ENCODE measurements around the gene SEMA3E. TPM values are rescaled to one million over a fixed set of nuclear protein-coding genes. Genes with fewer than 3 reads are reported as not detected.

Gene SEMA3E
- total RNA-seq, 1 experiment from 2014 or later: 2.5 TPM

DNA sequence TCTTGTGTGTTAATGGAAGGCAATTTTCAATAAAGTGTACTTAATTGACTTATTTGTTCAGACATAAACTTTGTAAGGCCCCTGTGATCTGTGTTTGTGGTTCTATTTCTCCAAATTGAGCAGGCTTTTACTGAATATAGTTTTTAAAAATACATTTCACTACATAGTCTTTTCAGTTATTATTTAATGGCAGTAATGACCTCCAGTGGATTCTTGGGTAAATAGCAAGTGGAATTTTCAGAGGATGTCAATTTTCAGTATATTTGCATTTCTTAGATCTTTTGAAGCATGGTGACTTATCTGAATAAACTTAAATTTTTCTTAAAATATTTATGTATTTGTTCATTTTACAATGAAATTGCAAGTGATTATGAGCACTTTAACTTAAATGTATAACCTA, 283.2 kb downstream of the SEMA3E start:
- TF ChIP-seq NFE2L1 (CRISPR knock-in tag; IDR thresholded peaks at IDR 0.05): no peak
- TF ChIP-seq PRRX2 (CRISPR knock-in tag; IDR thresholded peaks at IDR 0.05): no peak
- TF ChIP-seq, protein P1, sequence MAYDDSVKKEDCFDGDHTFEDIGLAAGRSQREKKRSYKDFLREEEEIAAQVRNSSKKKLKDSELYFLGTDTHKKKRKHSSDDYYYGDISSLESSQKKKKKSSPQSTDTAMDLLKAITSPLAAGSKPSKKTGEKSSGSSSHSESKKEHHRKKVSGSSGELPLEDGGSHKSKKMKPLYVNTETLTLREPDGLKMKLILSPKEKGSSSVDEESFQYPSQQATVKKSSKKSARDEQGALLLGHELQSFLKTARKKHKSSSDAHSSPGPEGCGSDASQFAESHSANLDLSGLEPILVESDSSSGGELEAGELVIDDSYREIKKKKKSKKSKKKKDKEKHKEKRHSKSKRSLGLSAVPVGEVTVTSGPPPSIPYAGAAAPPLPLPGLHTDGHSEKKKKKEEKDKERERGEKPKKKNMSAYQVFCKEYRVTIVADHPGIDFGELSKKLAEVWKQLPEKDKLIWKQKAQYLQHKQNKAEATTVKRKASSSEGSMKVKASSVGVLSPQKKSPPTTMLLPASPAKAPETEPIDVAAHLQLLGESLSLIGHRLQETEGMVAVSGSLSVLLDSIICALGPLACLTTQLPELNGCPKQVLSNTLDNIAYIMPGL (CRISPR knock-in tag; IDR thresholded peaks at IDR 0.05): no peak
- TF ChIP-seq, protein P2, sequence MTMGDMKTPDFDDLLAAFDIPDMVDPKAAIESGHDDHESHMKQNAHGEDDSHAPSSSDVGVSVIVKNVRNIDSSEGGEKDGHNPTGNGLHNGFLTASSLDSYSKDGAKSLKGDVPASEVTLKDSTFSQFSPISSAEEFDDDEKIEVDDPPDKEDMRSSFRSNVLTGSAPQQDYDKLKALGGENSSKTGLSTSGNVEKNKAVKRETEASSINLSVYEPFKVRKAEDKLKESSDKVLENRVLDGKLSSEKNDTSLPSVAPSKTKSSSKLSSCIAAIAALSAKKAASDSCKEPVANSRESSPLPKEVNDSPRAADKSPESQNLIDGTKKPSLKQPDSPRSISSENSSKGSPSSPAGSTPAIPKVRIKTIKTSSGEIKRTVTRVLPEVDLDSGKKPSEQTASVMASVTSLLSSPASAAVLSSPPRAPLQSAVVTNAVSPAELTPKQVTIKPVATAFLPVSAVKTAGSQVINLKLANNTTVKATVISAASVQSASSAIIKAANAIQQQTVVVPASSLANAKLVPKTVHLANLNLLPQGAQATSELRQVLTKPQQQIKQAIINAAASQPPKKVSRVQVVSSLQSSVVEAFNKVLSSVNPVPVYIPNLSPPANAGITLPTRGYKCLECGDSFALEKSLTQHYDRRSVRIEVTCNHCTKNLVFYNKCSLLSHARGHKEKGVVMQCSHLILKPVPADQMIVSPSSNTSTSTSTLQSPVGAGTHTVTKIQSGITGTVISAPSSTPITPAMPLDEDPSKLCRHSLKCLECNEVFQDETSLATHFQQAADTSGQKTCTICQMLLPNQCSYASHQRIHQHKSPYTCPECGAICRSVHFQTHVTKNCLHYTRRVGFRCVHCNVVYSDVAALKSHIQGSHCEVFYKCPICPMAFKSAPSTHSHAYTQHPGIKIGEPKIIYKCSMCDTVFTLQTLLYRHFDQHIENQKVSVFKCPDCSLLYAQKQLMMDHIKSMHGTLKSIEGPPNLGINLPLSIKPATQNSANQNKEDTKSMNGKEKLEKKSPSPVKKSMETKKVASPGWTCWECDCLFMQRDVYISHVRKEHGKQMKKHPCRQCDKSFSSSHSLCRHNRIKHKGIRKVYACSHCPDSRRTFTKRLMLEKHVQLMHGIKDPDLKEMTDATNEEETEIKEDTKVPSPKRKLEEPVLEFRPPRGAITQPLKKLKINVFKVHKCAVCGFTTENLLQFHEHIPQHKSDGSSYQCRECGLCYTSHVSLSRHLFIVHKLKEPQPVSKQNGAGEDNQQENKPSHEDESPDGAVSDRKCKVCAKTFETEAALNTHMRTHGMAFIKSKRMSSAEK (CRISPR knock-in tag; IDR thresholded peaks at IDR 0.05; ENCODE audit: borderline replicate concordance): no peak
- TF ChIP-seq, protein P3, sequence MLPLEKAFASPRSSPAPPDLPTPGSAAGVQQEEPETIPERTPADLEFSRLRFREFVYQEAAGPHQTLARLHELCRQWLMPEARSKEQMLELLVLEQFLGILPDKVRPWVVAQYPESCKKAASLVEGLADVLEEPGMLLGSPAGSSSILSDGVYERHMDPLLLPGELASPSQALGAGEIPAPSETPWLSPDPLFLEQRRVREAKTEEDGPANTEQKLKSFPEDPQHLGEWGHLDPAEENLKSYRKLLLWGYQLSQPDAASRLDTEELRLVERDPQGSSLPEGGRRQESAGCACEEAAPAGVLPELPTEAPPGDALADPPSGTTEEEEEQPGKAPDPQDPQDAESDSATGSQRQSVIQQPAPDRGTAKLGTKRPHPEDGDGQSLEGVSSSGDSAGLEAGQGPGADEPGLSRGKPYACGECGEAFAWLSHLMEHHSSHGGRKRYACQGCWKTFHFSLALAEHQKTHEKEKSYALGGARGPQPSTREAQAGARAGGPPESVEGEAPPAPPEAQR (CRISPR knock-in tag; IDR thresholded peaks at IDR 0.05): no peak
- TF ChIP-seq, protein P4, sequence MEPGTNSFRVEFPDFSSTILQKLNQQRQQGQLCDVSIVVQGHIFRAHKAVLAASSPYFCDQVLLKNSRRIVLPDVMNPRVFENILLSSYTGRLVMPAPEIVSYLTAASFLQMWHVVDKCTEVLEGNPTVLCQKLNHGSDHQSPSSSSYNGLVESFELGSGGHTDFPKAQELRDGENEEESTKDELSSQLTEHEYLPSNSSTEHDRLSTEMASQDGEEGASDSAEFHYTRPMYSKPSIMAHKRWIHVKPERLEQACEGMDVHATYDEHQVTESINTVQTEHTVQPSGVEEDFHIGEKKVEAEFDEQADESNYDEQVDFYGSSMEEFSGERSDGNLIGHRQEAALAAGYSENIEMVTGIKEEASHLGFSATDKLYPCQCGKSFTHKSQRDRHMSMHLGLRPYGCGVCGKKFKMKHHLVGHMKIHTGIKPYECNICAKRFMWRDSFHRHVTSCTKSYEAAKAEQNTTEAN (CRISPR knock-in tag; IDR thresholded peaks at IDR 0.05): no peak
- TF ChIP-seq TEAD4 (CRISPR knock-in tag; IDR thresholded peaks at IDR 0.05): no peak
- TF ChIP-seq JUN (CRISPR knock-in tag; IDR thresholded peaks at IDR 0.05): no peak
- TF ChIP-seq FOXP1 (CRISPR knock-in tag; IDR thresholded peaks at IDR 0.05; ENCODE audit: borderline replicate concordance): no peak
- TF ChIP-seq ZNF232 (CRISPR knock-in tag; IDR thresholded peaks at IDR 0.05): no peak
- ChIA-PET CTCF (no interaction called here), POLR2A (no interaction called here)
- Mint-ChIP-seq H3K27me3 (ENCODE audit: low read depth) (no peaks in the 10 kb centered on the region), H3K9me3 (no peaks in the 10 kb centered on the region), H3K27ac (no peak overlapping the region), H3K4me1 (no peaks in the 10 kb centered on the region), H3K36me3 (no peaks in the 10 kb centered on the region), H3K4me3 (no peak overlapping the region)
- DNase-seq (ENCODE audit: low spot score): no peak
- no peak for ATAC-seq

DNA sequence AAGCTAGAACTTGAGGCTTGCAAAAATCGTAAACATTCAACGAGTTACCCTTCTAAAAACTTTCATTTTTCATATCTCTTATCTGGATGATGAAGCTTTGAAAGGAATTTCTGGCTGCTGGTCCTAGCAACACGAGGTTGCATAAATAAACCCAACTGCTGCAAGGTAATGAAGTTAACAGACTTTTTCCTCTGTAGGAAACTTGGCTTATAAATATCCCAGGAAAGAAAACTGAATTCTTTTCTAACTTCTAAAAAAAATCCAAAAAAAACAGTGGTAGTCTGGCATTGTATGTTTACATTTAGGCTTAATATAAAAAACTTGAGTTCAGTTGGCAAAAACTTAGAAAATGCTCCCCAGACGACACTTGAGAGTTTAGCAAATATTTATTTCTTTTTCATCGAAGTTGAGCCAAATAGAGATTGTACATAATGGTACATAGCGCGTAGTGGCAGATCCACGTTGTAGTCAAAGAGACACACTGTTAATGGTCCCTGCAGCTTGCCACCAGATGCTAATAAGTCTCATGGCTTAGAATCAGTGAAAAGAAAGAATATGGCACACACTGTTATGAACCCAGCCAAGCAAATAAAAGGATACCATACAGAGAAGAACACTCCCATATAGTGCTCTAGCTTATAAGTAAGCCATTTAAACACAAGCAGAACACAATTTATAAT, 285.9 kb downstream of the SEMA3E start:
- H3K4me3 Mint-ChIP-seq: no peak overlapping the region
- no peaks in the 10 kb centered on the region for H3K4me1 Mint-ChIP-seq
- H3K27me3 Mint-ChIP-seq (ENCODE audit: low read depth): no peaks in the 10 kb centered on the region
- no peaks in the 10 kb centered on the region for H3K9me3 Mint-ChIP-seq
- DNase-seq (ENCODE audit: low spot score): no peak
- CTCF ChIA-PET: no interaction called here
- POLR2A ChIA-PET: no interaction called here
- no peak for TF ChIP-seq NFATC4 (CRISPR knock-in tag; IDR thresholded peaks at IDR 0.05)
- TF ChIP-seq, protein P5, sequence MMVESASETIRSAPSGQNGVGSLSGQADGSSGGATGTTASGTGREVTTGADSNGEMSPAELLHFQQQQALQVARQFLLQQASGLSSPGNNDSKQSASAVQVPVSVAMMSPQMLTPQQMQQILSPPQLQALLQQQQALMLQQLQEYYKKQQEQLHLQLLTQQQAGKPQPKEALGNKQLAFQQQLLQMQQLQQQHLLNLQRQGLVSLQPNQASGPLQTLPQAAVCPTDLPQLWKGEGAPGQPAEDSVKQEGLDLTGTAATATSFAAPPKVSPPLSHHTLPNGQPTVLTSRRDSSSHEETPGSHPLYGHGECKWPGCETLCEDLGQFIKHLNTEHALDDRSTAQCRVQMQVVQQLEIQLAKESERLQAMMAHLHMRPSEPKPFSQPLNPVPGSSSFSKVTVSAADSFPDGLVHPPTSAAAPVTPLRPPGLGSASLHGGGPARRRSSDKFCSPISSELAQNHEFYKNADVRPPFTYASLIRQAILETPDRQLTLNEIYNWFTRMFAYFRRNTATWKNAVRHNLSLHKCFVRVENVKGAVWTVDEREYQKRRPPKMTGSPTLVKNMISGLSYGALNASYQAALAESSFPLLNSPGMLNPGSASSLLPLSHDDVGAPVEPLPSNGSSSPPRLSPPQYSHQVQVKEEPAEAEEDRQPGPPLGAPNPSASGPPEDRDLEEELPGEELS (CRISPR knock-in tag; IDR thresholded peaks at IDR 0.05): no peak
- no peak for TF ChIP-seq ELF4 (CRISPR knock-in tag; IDR thresholded peaks at IDR 0.05; ENCODE audit: low read depth)
- TF ChIP-seq CREB1 (CRISPR knock-in tag; IDR thresholded peaks at IDR 0.05): no peak
- TF ChIP-seq, protein P6, sequence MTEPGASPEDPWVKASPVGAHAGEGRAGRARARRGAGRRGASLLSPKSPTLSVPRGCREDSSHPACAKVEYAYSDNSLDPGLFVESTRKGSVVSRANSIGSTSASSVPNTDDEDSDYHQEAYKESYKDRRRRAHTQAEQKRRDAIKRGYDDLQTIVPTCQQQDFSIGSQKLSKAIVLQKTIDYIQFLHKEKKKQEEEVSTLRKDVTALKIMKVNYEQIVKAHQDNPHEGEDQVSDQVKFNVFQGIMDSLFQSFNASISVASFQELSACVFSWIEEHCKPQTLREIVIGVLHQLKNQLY (CRISPR knock-in tag; IDR thresholded peaks at IDR 0.05): no peak
- TF ChIP-seq NR2C2 (CRISPR knock-in tag; IDR thresholded peaks at IDR 0.05): no peak
- TF ChIP-seq, protein P7, sequence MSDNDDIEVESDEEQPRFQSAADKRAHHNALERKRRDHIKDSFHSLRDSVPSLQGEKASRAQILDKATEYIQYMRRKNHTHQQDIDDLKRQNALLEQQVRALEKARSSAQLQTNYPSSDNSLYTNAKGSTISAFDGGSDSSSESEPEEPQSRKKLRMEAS (CRISPR knock-in tag; IDR thresholded peaks at IDR 0.05): no peak
- no peak for ATAC-seq
- H3K36me3 Mint-ChIP-seq: no peaks in the 10 kb centered on the region
- no peak overlapping the region for H3K27ac Mint-ChIP-seq
